Measurements from ENCODE around the gene RAP1A.

The RAP1A gene

DNA sequence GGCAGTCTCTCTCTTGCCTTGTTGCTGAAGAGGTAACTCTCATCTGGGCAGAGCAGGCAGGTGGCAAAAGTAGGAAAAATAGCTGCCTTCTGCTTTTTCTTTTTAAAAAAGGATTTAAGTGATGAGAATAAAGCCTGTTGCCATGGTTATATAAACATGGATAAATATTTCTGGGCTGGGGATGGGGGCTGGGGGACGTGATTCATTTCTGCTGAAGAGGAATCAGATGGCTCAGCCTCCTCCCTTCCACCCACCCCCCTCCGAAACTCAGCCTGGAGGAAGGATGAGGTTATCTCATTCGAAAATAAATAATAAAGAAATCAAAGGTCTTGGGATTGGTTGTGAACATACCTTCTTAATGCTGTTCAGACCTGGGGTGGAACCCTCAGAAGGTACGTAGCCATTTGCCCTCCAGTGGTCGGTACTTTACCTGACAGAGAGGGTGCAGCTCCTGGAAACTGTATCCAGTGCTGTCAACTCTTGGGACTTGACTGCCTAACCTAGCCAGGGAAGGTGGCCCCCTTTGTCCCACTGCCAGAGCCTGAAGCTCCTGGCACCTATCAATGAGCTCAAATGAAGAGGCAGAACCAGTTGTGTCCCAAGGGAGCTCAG lies 123.5 kb downstream of the RAP1A start:
- DNase-seq (ENCODE audit: insufficient read length, low spot score) (no peak), FAIRE-seq (no peak)
- TF ChIP-seq CTCF (IDR thresholded peaks at IDR 0.05; ENCODE audit: insufficient read depth, missing control alignments), result no peak

- no peak for TF ChIP-seq CTCF (IDR thresholded peaks at IDR 0.05; ENCODE audit: insufficient read depth, missing control alignments)
- FAIRE-seq (no peak), DNase-seq (ENCODE audit: insufficient read length, low spot score) (no peak)
These were observed 124.1 kb downstream of the RAP1A start for GRCh38 chr1:111743679-111744101.

DNA sequence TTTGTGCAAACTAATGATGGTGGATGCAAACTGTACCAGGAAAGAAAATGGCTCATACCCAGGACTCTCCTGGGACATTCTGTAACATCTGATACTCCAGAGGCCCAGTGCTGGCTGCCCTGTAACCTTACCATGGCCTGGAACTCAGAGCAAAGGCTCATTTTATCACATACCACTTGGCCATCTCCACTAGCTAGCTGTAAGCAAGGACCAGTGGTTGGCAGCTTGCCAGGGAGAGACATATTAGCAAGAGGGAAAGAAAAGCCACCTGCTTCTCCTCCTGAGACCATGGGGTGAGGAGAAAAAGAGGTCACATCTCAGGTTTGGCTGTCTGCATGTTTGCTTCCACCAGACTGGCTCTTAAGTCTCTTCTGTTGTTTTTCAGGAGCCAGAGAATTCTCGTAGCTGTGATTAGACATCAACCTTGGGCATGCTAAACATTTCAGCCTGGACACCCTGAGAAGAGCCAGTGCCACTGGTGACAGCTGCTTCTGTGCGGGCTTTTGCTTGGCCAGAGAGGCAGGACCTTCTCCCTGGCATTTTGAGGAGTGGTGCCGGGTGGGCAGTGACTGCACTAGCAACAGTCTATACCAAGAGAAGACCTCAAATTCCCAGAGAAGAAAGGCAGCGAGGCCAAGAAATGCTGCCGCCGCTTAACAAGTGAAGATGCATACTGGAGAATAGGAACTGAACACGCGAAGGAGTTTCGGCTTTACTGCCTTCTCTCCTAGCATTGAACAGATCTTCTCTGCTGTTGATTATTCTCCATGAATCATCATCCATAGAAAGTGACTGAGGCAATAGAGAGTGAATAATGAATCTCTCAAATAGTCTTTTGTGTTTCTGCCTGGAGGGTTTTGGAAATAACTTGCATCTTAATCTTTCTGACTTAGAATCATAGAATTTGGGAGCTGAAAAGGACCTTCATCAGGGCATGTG lies 126.4 kb downstream of the RAP1A start:
- no peak for TF ChIP-seq CTCF (IDR thresholded peaks at IDR 0.05; ENCODE audit: insufficient read depth, missing control alignments)
- no peak for DNase-seq (ENCODE audit: insufficient read length, low spot score)
- FAIRE-seq, result no peak

DNA sequence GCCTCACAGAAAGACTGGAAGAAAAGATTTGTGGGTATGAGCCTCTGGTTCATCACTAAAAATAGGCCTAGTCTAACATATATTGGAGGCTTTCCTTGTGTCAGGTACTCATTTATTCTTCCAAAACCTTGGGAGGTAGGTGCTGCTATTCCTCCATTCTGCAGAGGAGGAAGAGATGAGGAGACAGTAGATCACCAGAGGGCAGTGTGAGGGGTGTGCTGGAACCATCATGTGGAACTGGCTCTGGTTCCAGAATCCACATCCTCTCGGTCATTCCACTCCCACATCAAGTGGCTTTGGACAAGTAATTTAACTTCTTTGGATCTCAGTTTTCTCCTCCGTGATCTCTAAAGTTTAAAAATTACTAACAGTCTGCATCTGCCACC lies 127.0 kb downstream of the RAP1A start:
- FAIRE-seq, result no peak
- DNase-seq (ENCODE audit: insufficient read length, low spot score), result no peak
- TF ChIP-seq CTCF (IDR thresholded peaks at IDR 0.05; ENCODE audit: insufficient read depth, missing control alignments), result no peak

DNA sequence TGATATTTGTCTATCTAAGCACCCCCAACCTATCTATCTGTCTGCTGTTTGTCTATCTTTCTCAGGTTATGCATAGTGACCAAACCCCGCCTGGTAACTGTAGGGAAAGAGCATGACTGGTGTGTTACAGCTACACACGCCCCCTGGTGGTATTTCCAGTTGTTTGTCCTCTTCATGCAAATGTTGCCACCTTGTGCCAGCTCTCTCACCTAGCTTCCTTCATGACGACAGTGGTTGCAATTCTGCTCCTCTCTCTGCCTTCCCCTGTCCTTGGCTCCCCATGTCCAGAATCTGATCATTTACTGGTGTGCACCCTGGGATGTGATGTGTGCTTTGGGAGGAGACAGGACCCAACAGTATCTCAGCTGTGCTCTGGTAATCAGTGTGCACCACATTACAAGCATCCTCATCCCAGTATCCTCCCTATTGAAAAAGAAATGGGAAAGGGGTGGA lies 127.7 kb downstream of the RAP1A start:
- peak; percentile 77 for TF ChIP-seq CTCF (IDR thresholded peaks at IDR 0.05; ENCODE audit: insufficient read depth, missing control alignments)
- DNase-seq (ENCODE audit: insufficient read length, low spot score) (no peak), FAIRE-seq (no peak)

- FAIRE-seq, result no peak
- TF ChIP-seq CTCF (IDR thresholded peaks at IDR 0.05; ENCODE audit: insufficient read depth, missing control alignments), result no peak
- DNase-seq (ENCODE audit: insufficient read length, low spot score), result no peak
These were observed 128.4 kb downstream of the RAP1A start for GRCh38 chr1:111747947-111748346.

- TF ChIP-seq CTCF (IDR thresholded peaks at IDR 0.05; ENCODE audit: insufficient read depth, missing control alignments), result no peak
- no peak for DNase-seq (ENCODE audit: insufficient read length, low spot score)
- no peak for FAIRE-seq
These were observed 130.0 kb downstream of the RAP1A start for GRCh38 chr1:111749628-111750027.
